Duodenal mucosa (tissue), 2 donors: ENCODE results near the gene ENTREP3.

ENCODE experiments used
- H3K27ac ChIP-seq: one replicate; pipeline ENCODE4 v1.7.0; 2013; ENCODE audit warnings: low read depth, low read length
- H3K27me3 ChIP-seq, 2 donors: one replicate each; pipeline ENCODE4 v1.7.0; 2013; ENCODE audit warnings: low read length in 2 of 2, control low read depth in 1 of 2; ENCODE audit not compliant: insufficient read depth in 2 of 2, control insufficient read depth in 1 of 2
- H3K36me3 ChIP-seq, 2 donors: one replicate each; pipeline ENCODE4 v1.7.0; 2013; ENCODE audit warnings: low read length in 2 of 2, control low read depth in 1 of 2; ENCODE audit not compliant: insufficient read depth in 2 of 2, control insufficient read depth in 1 of 2
- H3K4me1 ChIP-seq, 2 donors: one replicate each; pipeline ENCODE4 v1.7.0; 2013; ENCODE audit warnings: low read length in 2 of 2, control low read depth in 1 of 2; ENCODE audit not compliant: insufficient read depth in 2 of 2, control insufficient read depth in 1 of 2
- H3K4me3 ChIP-seq, 2 donors: one replicate each; pipeline ENCODE4 v1.7.0; 2013; ENCODE audit warnings: low read length in 2 of 2, low read depth in 1 of 2
- H3K9ac ChIP-seq, 2 donors: one replicate each; pipeline ENCODE4 v1.7.0; 2013; ENCODE audit warnings: low read length in 2 of 2, low read depth in 1 of 2
- H3K9me3 ChIP-seq, 2 donors: one replicate each; pipeline ENCODE4 v1.7.0; 2013; ENCODE audit warnings: low read length in 2 of 2, control low read depth in 1 of 2; ENCODE audit not compliant: control insufficient read depth in 1 of 2

The ENTREP3 gene, protein sequence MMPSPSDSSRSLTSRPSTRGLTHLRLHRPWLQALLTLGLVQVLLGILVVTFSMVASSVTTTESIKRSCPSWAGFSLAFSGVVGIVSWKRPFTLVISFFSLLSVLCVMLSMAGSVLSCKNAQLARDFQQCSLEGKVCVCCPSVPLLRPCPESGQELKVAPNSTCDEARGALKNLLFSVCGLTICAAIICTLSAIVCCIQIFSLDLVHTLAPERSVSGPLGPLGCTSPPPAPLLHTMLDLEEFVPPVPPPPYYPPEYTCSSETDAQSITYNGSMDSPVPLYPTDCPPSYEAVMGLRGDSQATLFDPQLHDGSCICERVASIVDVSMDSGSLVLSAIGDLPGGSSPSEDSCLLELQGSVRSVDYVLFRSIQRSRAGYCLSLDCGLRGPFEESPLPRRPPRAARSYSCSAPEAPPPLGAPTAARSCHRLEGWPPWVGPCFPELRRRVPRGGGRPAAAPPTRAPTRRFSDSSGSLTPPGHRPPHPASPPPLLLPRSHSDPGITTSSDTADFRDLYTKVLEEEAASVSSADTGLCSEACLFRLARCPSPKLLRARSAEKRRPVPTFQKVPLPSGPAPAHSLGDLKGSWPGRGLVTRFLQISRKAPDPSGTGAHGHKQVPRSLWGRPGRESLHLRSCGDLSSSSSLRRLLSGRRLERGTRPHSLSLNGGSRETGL

DNA sequence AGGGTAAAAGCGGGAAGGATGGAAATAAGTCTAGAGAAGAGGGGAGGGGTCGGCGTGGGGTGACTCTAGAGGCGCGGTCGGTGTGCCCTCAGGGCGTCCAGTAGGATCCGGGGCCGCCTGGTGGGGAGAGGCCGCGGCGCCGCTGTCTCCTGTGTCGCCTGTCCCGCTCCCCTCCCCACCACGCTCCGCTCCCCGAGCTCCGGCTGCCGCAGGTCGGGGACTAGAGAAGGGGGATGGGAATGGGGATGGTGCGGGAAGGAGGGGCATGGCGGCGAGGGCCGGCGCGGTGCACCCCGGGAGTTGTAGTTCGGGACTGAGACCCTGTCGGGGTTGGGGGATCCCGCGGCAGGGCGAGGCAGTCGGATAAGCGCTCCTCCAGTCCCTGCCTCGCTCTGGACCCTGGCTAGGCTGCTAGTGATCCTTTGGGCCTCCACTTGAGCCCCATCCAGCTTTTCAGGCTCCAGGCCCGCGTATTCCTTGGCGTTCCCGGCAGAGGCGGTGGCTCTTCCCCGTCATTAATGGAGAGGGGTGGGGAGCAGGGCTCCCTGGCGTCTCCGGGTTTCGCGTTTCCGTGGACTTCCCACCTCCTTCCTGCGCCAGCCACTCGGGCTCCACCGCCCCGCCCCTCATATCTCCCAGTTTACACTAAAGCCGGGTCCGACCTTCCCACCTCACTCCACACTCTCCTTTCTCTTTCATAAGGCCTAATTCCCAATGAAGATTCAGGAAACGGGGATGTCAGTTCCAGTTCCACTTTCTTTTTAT lies at the start of gene ENTREP3:
ENTREP3 (minus strand) TSS at position 241 of the 765 bp plus-strand sequence. CDS start 606 bp downstream, outside the sequence.
- Histone ChIP-seq H3K4me1 (peaks cover 29 to 31% of the 10 kb centered on the region in 2 donors), H3K27ac (peak within 1 kb of the TSS; percentile 98), H3K27me3 (no peaks in the 10 kb centered on the region), H3K9ac (peak within 1 kb of the TSS; percentile 89 to 98), H3K36me3 (peaks cover 11 to 21% of the 10 kb centered on the region in 2 donors), H3K9me3 (no peaks in the 10 kb centered on the region), H3K4me3 (peak within 1 kb of the TSS; percentile 77 to 87)

DNA sequence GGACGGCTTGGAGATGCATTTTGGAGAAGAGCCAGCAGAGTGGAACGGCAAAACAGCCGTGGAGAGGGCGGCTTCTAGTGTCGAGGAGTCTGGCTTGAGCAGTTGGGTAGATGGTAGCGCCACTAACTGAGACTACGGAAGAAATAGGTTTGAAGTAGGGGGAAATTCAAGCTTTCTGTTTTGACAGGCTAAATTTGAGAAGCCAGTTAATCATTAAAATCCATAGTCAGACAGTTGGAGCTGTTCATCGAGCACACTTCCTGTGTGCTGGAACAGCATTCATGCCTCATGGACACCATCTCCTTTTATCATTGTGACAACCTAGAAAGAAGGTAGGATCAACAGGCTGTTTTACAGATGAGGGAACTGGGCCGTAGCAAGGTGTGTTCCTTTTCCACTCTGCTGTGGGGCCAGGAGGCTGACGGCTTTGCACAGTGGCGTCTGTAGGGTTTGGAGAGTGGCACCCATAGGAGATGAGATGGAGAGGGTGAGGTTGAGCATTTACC lies 49.3 kb upstream of the ENTREP3 start:
- peak overlapping the region in 1 of 2 donors; percentile 40 for H3K4me3 ChIP-seq
- peaks cover 25 to 26% of the 10 kb centered on the region in 2 donors for H3K4me1 ChIP-seq
- H3K9me3 ChIP-seq, result no peaks in the 10 kb centered on the region
- no peak overlapping the region for H3K27ac ChIP-seq
- no peaks in the 10 kb centered on the region for H3K27me3 ChIP-seq
- H3K9ac ChIP-seq, result no peak overlapping the region
- no peaks in the 10 kb centered on the region for H3K36me3 ChIP-seq

DNA sequence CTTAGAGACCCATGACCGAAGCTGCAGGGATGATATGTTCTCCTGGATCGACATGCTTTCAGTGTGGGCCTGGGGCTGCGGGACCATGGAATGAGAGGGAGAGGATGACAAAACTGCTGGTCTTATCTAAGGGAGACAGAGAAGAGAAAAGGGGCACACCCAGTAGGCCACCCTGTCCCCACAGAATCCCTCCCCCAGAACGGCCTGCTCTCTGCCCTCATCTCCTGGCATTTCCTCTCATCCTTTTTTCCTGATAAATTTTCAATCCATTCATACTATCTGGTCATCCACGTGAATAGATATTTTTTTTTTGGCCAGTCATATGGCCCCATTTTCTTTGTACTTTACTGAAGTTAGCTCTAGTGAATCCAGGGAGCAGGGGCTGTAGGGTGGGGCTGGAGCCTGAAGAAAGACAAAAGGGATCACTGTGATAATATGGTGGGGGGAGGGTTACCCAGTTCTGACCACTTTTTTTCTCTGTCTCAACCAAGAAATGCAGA lies 46.1 kb upstream of the ENTREP3 start, which contains the start of gene PKLR:
PKLR (minus strand) TSS at position 97 of the 500 bp plus-strand sequence; CDS start at position 54, 43 bp downstream.
- Histone ChIP-seq H3K4me3 (peak within 1 kb of the TSS in 1 of 2 donors; percentile 15), H3K36me3 (no peaks in the 10 kb centered on the region), H3K27ac (no peak within 1 kb of the TSS), H3K27me3 (no peaks in the 10 kb centered on the region), H3K9me3 (no peaks in the 10 kb centered on the region), H3K4me1 (peaks cover 22 to 23% of the 10 kb centered on the region in 2 donors), H3K9ac (peak within 1 kb of the TSS in 1 of 2 donors; percentile 40)

DNA sequence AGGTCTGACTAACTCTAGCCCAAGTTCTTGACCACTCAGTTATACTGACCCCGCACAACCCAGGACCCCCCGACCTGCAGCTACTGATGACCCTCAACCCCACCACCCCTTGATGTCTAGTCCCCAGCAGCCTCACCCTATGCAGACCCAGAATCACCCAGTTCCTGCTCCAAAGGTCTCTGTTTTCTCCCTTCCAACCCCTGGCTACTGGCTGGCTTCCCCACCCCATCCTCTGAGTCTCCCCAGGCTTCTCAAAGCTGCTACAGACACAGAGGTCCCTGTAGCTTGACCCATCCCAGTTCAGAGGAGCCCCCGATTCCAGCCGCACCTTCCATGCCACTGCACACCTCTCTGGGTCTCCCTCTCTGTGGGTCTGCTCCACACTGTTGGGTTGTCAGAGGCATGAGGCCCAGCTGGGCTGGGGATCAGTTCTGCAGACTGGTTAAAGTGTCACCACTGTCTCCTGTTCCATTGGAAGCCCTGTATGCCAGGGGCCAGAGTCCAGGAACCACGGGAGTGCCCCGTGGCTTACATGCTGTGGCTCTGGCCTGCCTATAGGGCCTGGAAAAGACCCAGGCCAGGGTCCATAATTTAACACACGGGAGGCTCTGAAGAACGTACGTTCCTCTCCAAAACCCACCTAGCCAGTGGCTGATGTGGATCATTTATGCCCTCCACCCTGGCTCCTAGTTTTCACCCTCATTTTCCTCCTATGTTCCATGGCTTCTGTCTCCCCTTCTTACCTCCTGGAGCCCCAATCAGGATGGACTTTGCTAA lies 45.5 kb upstream of the ENTREP3 start:
- Histone ChIP-seq H3K4me1 (peaks cover 22 to 23% of the 10 kb centered on the region in 2 donors), H3K9me3 (no peaks in the 10 kb centered on the region), H3K27me3 (peaks cover 0 to 5% of the 10 kb centered on the region in 2 donors), H3K9ac (peak overlapping the region in 1 of 2 donors; percentile 40), H3K27ac (no peak overlapping the region), H3K36me3 (no peaks in the 10 kb centered on the region), H3K4me3 (peak overlapping the region in 1 of 2 donors; percentile 15)

DNA sequence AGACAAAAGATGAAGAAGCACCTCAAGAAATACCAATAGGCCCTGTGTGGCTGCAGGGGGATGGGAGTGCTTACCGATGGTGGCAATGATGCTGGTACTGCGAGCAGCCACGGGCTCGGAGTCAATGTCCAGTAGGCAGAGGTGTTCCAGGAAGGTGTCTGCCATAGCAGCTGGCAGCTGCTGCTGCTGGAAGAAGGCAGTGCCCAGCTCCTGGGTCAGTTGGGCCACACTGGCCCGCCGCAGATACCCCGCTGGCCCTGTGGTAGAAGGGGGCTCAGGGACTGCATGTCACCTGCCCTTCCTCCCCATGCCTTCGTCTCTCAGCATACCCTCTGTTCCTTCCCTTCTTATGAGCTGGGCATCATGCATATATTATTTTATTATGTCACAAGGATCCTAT lies 44.7 kb upstream of the ENTREP3 start:
- peaks cover 0 to 7% of the 10 kb centered on the region in 2 donors for H3K27me3 ChIP-seq
- H3K36me3 ChIP-seq, result peaks cover 0 to 3% of the 10 kb centered on the region in 2 donors
- H3K27ac ChIP-seq, result no peak overlapping the region
- peaks cover 21 to 23% of the 10 kb centered on the region in 2 donors for H3K4me1 ChIP-seq
- peak overlapping the region in 1 of 2 donors; percentile 18 for H3K9ac ChIP-seq
- H3K4me3 ChIP-seq, result no peak overlapping the region
- no peaks in the 10 kb centered on the region for H3K9me3 ChIP-seq

DNA sequence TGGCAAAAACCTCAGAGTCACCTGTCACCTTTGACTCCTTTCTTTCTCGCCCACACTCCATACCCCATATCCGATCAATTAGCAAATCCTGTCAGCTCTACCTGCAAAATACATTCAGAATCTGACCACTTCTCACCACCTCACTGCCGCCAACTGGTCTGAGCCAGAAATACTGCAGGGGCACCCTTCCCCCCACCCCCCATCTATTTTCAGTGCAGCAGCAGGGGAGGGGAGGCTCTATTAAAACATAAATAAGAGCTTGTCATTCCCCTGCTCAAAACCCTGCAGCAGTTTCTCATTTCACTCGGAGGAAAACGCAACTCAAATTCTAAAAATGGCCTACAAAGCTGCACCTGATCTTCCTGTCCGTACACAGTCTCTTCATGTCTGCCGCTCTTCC lies 42.1 kb upstream of the ENTREP3 start:
- no peak overlapping the region for H3K9ac ChIP-seq
- no peaks in the 10 kb centered on the region for H3K9me3 ChIP-seq
- peaks cover 0 to 7% of the 10 kb centered on the region in 2 donors for H3K27me3 ChIP-seq
- H3K27ac ChIP-seq, result no peak overlapping the region
- H3K4me1 ChIP-seq, result peaks cover 17% of the 10 kb centered on the region in 2 donors
- no peak overlapping the region for H3K4me3 ChIP-seq
- H3K36me3 ChIP-seq, result peaks cover 0 to 3% of the 10 kb centered on the region in 2 donors

DNA sequence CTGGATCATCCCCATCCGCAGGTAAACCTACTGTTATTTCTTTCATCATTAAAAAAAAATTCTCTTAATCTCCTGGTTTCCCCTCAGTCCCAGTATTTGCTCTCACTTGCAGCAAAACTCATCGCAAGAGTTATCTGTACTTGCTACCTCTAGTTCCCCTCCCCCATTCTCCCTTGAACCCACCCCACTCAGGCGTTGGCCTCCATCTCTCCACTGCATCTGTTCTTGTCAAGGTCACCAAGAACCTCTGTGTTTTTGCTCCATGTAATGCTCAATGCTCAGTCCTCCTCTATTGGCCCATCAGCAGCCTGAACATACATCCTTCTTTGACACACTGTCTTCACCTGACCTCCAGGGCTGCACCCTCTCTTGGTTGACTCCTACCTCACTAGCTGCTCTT lies 41.4 kb upstream of the ENTREP3 start:
- H3K4me1 ChIP-seq, result peaks cover 17% of the 10 kb centered on the region in 2 donors
- H3K9ac ChIP-seq, result no peak overlapping the region
- H3K27me3 ChIP-seq, result peaks cover 0 to 7% of the 10 kb centered on the region in 2 donors
- no peak overlapping the region for H3K27ac ChIP-seq
- no peak overlapping the region for H3K4me3 ChIP-seq
- no peaks in the 10 kb centered on the region for H3K9me3 ChIP-seq
- H3K36me3 ChIP-seq, result peaks cover 0 to 3% of the 10 kb centered on the region in 2 donors

DNA sequence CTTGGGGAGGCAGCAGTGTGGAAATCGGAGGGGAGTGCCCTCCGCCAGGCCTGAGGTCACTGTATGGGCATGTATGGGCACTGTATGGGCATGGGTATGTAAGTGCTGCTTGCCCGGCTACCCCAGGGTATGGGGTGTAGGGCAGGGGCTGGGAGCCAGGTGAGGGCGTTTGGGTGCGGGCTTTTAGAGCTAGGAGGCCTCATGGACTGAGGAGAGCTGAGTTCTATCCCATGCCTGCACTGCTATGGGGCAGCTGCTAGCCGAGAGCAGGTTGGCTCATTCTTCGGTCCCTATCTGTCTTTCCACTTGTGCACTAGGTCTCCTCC lies 40.6 kb upstream of the ENTREP3 start:
- H3K4me3 ChIP-seq, result no peak overlapping the region
- H3K27ac ChIP-seq, result no peak overlapping the region
- no peak overlapping the region for H3K9ac ChIP-seq
- H3K9me3 ChIP-seq, result no peaks in the 10 kb centered on the region
- H3K4me1 ChIP-seq, result peaks cover 10 to 12% of the 10 kb centered on the region in 2 donors
- peaks cover 0 to 3% of the 10 kb centered on the region in 2 donors for H3K36me3 ChIP-seq
- peaks cover 0 to 7% of the 10 kb centered on the region in 2 donors for H3K27me3 ChIP-seq
